Measurements from ENCODE around the gene RNF181. TPM values are rescaled to one million over a fixed set of nuclear protein-coding genes. Genes with fewer than 3 reads are reported as not detected.
"Not testable (repeated sequence)": the region's sequence is repeated elsewhere in the genome, so short reads cannot be mapped to it uniquely, and the experiment has no call there.

Gene RNF181
- total RNA-seq, 4 donors from 2014 or later, result 23.9 to 164 (median 141) TPM

DNA sequence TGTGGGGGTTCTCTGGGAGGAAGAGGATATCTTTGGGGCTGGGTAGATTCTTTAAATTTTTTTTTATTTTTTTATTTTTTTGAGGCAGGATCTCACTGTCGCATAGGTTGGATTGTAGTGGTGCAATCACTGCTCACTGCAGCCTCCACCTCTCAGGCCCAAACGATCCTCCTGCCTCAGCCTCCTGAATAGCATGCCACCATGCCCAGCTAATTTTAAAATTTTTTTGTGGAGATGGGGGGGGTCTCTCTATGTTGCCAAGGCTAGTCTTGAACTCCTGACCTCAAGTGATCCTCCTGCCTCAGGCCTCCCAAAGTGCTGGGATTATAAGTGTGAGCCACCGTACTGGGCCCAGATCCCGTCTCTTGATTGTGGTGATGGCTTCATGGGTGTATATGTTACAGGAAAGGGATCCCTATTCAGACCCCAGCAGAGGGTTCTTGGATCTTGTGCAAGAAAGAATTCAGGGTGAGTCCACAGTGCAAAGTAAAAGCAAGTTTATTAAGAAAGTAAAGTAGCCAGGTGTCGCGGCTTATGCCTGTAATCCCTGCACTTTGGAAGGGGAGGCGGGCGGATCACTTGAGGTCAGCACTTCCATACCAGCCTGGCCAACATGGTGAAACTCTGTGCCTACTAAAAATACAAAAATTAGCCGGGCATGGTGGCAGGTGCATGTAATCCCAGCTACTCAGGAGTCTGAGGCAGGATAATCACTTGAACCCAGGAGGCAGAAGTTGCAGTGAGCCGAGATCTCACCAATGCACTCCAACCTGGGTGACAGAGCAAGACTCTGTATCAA, 18.4 kb downstream of the RNF181 start:
- DNase-seq, result no peak
- TF ChIP-seq, protein P1, sequence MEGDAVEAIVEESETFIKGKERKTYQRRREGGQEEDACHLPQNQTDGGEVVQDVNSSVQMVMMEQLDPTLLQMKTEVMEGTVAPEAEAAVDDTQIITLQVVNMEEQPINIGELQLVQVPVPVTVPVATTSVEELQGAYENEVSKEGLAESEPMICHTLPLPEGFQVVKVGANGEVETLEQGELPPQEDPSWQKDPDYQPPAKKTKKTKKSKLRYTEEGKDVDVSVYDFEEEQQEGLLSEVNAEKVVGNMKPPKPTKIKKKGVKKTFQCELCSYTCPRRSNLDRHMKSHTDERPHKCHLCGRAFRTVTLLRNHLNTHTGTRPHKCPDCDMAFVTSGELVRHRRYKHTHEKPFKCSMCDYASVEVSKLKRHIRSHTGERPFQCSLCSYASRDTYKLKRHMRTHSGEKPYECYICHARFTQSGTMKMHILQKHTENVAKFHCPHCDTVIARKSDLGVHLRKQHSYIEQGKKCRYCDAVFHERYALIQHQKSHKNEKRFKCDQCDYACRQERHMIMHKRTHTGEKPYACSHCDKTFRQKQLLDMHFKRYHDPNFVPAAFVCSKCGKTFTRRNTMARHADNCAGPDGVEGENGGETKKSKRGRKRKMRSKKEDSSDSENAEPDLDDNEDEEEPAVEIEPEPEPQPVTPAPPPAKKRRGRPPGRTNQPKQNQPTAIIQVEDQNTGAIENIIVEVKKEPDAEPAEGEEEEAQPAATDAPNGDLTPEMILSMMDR (IDR thresholded peaks at IDR 0.05), result no peak
- TF ChIP-seq POLR2A (IDR thresholded peaks at IDR 0.05) (no peak), EP300 (IDR thresholded peaks at IDR 0.05; ENCODE audit: low read depth) (no peak), POLR2AphosphoS5 (IDR thresholded peaks at IDR 0.05) (no peak)
- in situ Hi-C loops (cut with MboI; ENCODE audit: low pct_ligation_motif_present in 1 of 4, low pct_unique_long_range_greater_than_20kb in 1 of 4, low sequenced_read_pairs in 3 of 4) (no loop called here), intact Hi-C loops (cut with DNase I; ENCODE audit: low total_unique reads) (no loop called here)
- Histone ChIP-seq H3K4me3 (no peak overlapping the region), H3K36me3 (peaks cover 0 to 3% (median under 1%) of the 10 kb centered on the region in 4 donors), H3K27ac (no peak overlapping the region), H3K27me3 (no peaks in the 10 kb centered on the region), H3K4me1 (peaks cover 11 to 45% (median 26%) of the 10 kb centered on the region in 4 donors), H3K9me3 (no peaks in the 10 kb centered on the region)
- 85 to 89% methylated on average over 6 to 10 of the region's 10 CpGs for WGBS, 2 donors (ENCODE audit: low coverage in 1 of 2)

DNA sequence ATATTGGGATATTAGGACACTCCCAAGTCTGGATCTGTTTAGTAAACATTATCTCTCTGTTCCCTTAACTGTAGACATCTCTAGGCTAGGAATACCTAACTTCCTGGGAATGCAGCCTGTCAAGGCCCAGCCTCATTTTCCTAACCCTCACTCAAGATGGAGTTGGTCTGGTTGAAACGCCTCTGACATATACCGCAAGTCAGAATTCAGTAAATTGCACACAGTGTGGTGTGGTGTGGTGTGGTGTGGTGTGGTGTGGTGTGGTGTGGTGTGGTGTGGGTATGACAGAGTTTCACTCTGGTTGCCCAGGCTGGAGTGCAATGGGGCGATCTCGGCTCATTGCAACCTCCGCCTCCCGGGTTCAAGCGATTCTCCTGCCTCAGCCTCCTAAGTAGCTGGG, 19.2 kb downstream of the RNF181 start:
- intact Hi-C loops (cut with DNase I; ENCODE audit: low total_unique reads), result not testable (repeated sequence)

DNA sequence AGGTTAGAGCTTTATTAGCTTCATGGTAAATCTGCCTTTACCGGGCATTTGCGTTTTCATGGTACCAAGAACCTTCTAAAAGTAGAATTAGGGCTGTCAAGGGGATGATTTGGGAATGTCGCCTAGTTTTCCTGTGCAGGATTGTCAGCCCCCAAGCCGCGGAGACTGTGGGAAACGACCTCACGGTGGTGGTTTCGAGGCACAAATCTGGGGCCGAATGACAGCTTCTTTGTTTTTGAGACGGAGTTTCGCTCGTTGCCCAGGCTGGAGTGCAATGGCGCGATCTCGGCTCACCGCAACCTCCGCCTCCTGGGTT, 19.8 kb downstream of the RNF181 start:
- Histone ChIP-seq H3K27me3 (no peaks in the 10 kb centered on the region), H3K9me3 (no peaks in the 10 kb centered on the region), H3K4me3 (peak overlapping the region in 2 of 4 donors; percentile 94 to 99), H3K27ac (peak overlapping the region; percentile 90 to 97 (median 95)), H3K36me3 (peaks cover 0 to 6% (median 1%) of the 10 kb centered on the region in 4 donors), H3K4me1 (peaks cover 8 to 51% (median 26%) of the 10 kb centered on the region in 4 donors)
- intact Hi-C loops (cut with DNase I; ENCODE audit: low total_unique reads) (no loop called here), in situ Hi-C loops (cut with MboI; ENCODE audit: low pct_ligation_motif_present in 1 of 4, low pct_unique_long_range_greater_than_20kb in 1 of 4, low sequenced_read_pairs in 3 of 4) (no loop called here)
- DNase-seq, result no peak
- WGBS, 2 donors (ENCODE audit: low coverage in 1 of 2), result 93 to 100% methylated on average over 3 to 17 of the region's 17 CpGs
- TF ChIP-seq POLR2A (IDR thresholded peaks at IDR 0.05) (no peak), EP300 (IDR thresholded peaks at IDR 0.05; ENCODE audit: low read depth) (no peak), POLR2AphosphoS5 (IDR thresholded peaks at IDR 0.05) (no peak)
- TF ChIP-seq, protein P1 (IDR thresholded peaks at IDR 0.05), result no peak

More for the DNA sequence above, 19.2 kb downstream of the RNF181 start:
- in situ Hi-C loops (cut with MboI; ENCODE audit: low pct_ligation_motif_present in 1 of 4, low pct_unique_long_range_greater_than_20kb in 1 of 4, low sequenced_read_pairs in 3 of 4); DNase-seq; H3K9me3 ChIP-seq; H3K36me3 ChIP-seq; H3K27me3 ChIP-seq; H3K27ac ChIP-seq; H3K4me3 ChIP-seq: not testable (repeated sequence)
- WGBS, 2 donors (ENCODE audit: low coverage in 1 of 2), result 89% methylated on average over 7 of the region's 7 CpGs; no CpG with 5 or more reads in 1 of the 2 donors
- peaks cover 11 to 53% (median 29%) of the 10 kb centered on the region in 4 donors for H3K4me1 ChIP-seq

DNA sequence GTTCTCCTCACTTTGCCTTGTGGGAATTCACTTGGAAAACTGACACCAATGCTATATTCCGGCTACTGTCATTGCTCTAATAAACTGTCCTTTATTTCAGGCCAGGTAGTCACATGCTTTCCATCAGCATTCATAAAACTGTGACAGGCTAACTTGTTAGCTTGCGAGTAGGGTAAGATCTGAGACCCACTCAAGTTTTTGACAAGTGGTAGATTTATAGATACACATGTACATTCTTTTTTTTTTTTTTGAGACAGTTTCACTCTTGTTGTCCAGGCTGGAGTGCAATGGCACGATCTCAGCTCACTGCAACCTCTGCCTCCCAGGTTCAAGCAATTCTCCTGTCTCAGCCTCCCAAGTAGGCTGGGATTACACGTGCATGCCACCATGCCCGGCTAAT, 22.2 kb downstream of the RNF181 start:
- H3K4me1 ChIP-seq, result peaks cover 7 to 42% (median 18%) of the 10 kb centered on the region in 4 donors
- 81 to 86% methylated on average over 4 to 5 of the region's 5 CpGs for WGBS, 2 donors (ENCODE audit: low coverage in 1 of 2)
- H3K27me3 ChIP-seq; H3K4me3 ChIP-seq; in situ Hi-C loops (cut with MboI; ENCODE audit: low pct_ligation_motif_present in 1 of 4, low pct_unique_long_range_greater_than_20kb in 1 of 4, low sequenced_read_pairs in 3 of 4); H3K9me3 ChIP-seq; H3K27ac ChIP-seq; intact Hi-C loops (cut with DNase I; ENCODE audit: low total_unique reads); DNase-seq: not testable (repeated sequence)
- peaks cover 0 to 29% (median 12%) of the 10 kb centered on the region in 4 donors for H3K36me3 ChIP-seq

DNA sequence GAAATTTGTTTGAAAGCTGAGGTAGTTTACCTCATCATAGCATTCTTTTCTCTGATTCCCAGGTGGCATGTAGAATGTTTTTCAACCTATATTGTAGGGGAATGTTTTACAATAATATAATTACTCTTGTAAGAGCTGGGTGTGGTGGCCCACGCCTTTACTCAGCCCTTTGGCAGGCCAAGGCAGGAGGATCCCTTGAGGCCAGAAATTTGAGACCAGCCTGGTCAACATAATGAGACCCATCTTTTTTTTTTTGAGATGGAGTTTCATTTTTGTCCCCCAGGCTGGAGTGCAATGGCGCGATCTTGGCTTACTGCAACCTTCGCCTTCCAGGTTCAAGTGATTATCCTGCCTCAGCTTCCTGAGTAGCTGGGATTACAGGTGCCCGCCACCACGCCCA, 24.1 kb downstream of the RNF181 start:
- H3K9me3 ChIP-seq, result no peaks in the 10 kb centered on the region
- in situ Hi-C loops (cut with MboI; ENCODE audit: low pct_ligation_motif_present in 1 of 4, low pct_unique_long_range_greater_than_20kb in 1 of 4, low sequenced_read_pairs in 3 of 4) (no loop called here), intact Hi-C loops (cut with DNase I; ENCODE audit: low total_unique reads) (no loop called here)
- no peaks in the 10 kb centered on the region for H3K27me3 ChIP-seq
- H3K4me1 ChIP-seq, result peaks cover 7 to 42% (median 18%) of the 10 kb centered on the region in 4 donors
- TF ChIP-seq EP300 (IDR thresholded peaks at IDR 0.05; ENCODE audit: low read depth) (no peak), POLR2AphosphoS5 (IDR thresholded peaks at IDR 0.05) (no peak), POLR2A (IDR thresholded peaks at IDR 0.05) (no peak)
- TF ChIP-seq, protein P1 (IDR thresholded peaks at IDR 0.05), result no peak
- peaks cover 0 to 48% (median 19%) of the 10 kb centered on the region in 4 donors for H3K36me3 ChIP-seq
- peak overlapping the region in 1 of 4 donors; percentile 26 for H3K27ac ChIP-seq
- no peak overlapping the region for H3K4me3 ChIP-seq
- no peak for DNase-seq
- WGBS, 2 donors (ENCODE audit: low coverage in 1 of 2), result 38 to 87% methylated on average over 1 to 6 of the region's 6 CpGs

Data from transverse colon (tissue), 4 donors.